Measurements from ENCODE around the gene AQP4.

The AQP4 gene, protein sequence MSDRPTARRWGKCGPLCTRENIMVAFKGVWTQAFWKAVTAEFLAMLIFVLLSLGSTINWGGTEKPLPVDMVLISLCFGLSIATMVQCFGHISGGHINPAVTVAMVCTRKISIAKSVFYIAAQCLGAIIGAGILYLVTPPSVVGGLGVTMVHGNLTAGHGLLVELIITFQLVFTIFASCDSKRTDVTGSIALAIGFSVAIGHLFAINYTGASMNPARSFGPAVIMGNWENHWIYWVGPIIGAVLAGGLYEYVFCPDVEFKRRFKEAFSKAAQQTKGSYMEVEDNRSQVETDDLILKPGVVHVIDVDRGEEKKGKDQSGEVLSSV

DNA sequence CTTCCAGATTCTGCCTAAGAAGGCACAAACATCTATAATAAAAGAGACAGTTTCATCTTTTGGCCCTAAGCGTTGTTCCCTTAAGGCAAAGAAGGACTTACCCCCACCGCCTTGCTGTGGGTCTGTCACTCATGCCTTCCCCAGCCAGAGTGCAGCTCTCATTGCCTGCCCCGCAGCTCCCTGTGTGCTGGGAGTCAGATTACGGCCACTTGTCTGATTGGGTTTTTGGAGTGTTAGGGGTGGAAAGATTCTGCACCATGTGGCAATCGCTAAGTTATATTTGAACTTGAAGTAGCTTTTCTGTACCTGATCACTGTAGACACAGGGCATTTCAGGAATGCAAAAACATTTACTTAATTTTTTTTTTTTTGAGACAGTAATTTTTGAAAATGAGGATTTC lies at the start of gene AQP4:
TSS of gene AQP4 (minus strand) at position 151 of the 400 bp plus-strand sequence. CDS start at position 133, 18 bp downstream.
- peak; percentile 22 for DNase-seq

DNA sequence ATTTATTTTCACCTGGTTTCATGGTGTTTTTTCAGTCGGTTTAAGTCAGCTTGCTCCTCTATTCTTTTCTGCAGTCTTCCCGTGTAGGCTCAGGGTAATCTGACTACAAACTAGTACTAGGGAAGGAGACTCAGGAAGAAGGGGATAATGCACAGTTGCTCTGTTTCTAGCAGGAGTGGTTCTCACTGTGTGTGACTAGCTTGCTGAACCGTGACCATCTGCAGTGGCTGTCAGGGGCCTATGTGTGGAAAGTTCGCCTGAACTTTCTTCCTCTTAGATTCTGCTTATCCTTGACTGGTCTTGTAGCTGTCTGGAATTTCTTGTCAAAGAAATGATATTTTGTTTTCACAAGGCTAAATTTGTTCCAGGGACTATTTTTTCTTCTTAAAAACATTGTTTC lies 46.3 kb upstream of the AQP4 start:
- peak; percentile 34 for DNase-seq

DNA sequence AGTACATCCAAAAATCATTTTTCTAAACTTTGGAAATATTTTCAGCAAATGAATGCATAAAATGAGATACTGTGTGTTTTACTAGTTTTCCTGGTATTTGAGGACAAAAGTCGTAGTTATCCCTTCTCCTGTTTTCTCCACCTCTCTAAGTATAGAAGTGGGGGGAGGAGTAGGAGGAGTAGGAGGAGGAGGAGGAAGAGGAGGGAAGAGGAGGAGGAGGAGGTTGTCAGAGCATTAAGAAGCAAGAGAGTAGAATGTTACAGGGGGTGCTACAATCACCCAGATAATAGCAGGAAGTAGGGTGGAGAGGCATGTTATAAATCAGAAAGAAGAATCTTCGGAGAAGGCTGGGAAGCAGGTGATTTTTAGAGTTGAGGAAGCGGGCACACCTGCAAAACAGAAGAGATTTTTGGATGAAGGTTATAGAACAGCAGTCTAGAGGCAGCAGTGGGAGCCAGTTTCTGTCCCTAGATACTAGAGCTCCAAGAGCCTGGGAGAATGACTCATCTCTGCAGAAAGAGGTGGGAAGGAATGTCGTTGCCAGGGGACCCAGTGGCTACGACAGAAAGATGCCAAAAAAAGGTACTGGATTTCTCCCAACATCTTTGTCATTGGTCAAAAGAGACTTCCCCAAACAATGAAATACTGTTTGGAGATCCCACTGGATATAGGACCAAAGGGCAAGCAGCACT lies 44.2 kb upstream of the AQP4 start:
- DNase-seq: no peak

DNA sequence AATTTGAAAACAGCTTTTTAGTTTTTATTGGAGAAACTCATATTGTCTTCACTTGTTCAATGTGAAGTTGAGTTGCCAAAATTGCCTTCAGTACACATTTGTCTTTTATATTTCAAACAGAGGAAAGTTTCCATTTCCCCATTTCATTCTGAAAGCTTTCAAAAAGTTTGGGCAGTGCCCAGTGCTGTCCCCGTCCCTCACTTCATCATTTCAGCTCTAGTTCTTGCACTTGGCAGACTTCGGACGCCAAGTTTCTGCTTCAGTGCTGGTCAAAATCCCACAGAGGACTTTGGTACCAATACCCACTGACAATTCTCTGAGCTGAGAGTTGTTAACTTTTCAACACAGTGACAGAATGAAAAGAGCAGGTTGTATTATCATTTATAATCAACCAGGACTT lies 43.4 kb upstream of the AQP4 start:
- DNase-seq: no peak

DNA sequence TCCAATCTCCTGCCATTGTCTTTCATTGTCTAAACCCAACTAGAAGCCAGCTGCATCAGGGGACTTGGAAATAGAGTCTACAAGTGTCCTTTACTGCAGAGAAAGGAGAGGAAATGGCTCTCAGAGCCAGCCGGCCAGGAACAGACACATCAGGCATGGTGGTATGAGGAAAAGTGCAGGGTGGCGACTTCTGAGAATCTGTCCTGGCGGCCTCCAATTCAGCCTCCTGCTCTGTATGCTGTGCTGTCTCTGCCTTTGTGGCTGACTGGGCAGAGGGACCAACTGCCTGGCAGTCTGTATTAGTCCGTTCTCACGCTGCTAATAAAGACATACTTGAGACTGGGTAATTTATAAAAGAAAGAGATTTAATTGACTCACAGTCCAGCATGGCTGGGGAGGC lies 36.8 kb upstream of the AQP4 start:
- no peak for DNase-seq

DNA sequence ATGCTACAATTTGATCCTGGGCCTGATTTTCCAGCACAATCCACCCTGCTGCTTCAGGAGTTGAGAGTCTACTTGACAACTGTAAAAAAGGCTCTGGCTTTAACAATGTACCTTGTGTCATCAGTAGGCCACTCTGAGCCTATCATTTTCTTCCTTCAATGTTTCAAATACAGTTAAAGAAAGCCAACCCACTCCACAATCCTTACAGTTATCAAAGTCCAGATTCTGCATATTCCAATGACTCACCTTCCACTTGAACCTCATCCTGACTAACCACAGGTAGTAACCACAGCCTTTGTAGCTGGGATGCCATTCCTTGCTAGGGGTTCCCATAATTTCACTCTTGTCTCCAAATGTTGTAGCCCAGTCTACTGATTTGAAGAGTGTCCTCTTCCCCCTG lies 35.5 kb upstream of the AQP4 start:
- DNase-seq: no peak

DNA sequence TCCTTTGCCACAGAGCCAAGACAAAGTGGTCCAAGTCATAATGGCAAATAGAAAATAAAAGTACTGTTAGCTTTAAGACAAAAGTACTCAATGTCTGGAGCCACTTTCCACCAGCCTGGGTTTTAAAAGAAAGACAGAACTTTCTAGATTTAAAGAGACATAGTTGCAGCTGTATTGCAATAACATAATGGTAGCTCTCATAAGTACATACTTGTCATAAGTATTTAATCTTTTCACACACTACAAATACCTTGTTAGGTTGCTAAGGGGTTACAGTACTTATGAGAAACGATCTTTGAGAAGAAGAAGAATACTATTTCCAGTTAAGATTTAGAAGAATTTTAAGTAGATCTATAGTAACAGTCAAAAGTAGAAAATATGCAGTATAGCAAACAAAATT lies 28.9 kb upstream of the AQP4 start:
- no peak for DNase-seq

DNA sequence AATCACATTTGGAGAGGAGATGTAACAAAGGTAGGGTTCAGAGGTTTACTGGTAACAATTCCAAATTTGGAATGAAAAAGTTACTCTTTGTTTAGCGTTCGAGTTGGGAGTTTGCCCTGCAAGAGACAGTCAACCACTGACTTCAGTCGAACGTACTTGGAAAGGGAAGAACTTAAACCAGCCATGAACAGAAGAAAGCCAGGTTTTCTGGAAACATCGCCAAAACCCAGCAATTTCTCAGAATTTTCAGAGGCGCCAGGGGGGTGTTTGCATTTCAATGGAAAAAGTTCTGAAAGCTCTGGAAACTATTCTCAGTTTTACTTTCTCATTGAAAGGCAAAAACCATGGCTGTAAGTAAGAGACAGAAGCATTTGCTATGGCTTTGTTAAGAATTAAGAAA lies 28.5 kb upstream of the AQP4 start:
- no peak for DNase-seq

DNA sequence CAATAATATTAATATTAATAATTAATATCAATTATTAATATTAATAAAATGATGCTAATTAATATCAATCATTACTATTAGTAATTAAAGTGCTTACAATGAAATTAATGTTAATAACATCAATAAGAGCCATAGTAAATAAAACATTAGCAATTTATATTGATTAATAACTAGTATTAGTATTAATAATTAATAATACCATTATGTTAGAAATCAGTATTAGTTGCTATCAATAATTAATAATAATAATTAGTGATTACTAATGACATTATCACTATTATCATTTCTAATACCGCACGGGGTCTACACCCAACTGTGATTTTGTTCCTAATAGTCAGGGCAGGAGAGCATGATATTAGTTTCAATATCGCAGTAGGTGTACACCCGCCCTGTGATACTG lies 22.8 kb upstream of the AQP4 start:
- DNase-seq: no peak

DNA sequence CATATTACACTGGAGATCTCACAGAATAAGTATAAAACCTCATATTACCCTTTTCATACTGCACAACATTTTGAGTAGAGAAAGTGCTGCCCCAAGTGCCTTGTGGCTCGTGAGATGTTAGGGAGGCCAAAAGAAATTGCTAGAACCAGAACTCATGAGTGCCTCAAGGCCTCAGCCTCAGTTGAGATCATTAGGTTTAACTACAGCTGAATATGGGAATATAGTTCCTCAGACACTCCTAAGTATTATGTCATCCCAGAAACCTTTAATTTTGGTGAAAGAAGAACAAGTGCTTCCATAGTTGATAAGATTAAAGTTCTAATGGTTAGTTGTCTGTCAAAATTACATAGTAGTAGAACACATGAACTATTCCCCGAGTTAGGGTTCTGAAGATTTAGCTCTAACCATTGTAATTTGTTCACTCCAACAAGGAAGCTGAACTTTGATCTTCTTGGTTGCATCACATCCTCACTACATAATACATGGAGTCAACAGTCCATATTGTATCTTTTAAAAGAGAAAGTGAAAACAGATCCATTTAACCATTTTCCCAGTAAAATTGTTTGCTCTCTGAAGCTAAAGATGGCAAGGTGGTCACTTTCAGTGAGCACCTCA lies 9.6 kb upstream of the AQP4 start:
- DNase-seq: no peak

DNA sequence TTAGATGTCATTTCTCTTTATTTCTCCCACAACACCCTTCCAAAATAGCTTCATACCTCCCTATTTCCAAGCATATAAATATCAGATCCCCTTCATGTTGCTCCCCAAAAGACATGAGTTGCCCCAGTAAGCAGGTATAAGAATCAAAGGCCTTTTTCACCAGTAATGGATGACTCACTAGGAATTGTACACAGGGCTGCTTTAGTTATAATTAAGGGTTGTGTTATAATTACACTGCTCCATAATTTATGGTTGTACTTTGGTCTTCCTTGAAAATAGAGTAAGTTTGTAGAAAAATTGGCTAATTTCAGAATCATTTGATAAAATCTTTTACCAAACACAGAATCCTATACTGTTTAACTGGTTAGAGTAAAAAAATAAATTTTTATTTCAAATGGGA lies 8.8 kb upstream of the AQP4 start:
- no peak for DNase-seq

DNA sequence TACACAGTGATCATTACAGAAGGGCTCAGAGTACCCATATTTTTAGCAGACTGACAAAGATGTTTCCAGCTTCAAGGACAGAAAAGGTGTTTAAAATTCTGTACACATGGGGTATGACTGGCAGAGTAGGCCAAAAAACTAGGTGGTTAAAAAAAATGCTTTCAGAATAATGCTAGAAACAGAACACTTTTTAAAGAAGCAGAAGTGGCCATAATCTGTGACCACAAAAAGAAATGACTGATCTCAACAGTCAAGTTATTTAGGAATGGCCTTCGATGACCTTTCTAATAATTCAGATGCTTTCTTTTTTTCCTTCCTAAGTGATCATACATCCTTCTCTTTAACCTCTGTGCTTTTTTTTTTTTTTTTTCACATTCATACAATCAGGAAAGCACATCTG lies 4.1 kb upstream of the AQP4 start:
- DNase-seq: no peak

DNA sequence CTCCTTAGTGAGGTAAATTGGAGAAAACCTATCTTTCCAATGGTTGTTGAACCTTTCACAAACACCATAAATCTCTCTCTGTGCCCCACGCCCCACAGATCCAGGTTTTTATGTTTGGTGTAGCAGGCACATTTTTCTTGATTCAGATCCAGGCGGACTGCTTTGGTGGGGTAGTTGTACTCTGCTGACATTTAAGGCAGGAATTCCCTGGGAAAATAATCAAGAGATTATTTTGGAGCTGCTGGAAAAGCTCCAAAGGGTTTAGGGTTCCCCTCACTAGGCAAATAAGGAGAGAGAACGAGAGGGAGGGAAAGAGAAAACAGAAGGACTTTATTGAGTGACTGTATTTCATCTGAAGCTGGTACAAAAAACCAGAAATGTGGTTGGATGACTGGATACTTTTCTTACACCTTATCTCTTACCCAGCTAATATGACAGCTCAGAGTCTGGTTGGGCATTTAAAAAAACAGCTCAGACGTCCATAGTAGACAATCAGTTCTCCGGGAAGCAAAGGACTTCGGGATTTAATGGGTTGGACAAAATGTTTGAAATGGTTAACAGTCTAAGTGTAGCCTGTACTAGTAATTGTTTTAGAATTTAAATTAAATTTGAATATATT lies 3.6 kb upstream of the AQP4 start:
- DNase-seq: no peak

DNA sequence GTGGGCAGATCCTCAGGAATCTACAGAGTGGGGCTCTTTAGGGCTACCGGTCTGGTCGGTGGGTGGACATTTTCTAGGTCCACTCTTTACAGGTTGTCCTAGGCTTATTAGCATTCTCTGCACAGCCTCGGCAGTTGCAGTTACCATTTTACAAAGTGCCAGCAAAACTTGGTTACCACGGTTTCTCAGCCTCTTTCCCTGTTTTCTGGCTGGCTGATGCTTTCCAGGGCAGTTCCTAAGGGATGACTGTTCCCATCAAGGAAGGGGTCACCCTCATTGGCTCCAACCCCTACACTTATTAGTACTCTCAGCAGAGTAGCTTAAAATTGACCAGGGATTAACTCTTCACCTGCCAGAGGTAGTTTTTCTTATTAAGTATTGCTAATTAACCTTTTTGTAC lies 2.0 kb upstream of the AQP4 start:
- no peak for DNase-seq

DNA sequence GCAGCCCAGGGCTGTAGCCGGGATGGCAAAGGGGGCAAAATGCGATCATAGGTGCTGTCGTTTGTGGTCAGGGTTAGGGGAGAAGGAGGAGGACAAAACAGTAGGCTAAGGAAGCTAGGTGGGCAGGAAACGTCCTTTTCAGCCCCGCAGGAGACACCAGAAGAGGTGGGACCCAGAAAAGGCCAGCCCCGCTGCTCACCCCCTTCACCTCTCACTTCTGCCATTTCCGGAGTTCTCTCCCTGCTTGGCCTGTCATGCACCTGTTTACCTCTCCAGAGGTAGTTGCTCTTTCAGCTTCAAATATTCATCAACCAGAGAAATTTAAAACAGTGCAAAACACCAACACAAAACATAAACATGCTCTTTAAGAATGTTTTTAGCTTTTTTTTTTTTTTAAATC lies 849 bp downstream of the AQP4 start:
- peak; percentile 44 for DNase-seq

DNA sequence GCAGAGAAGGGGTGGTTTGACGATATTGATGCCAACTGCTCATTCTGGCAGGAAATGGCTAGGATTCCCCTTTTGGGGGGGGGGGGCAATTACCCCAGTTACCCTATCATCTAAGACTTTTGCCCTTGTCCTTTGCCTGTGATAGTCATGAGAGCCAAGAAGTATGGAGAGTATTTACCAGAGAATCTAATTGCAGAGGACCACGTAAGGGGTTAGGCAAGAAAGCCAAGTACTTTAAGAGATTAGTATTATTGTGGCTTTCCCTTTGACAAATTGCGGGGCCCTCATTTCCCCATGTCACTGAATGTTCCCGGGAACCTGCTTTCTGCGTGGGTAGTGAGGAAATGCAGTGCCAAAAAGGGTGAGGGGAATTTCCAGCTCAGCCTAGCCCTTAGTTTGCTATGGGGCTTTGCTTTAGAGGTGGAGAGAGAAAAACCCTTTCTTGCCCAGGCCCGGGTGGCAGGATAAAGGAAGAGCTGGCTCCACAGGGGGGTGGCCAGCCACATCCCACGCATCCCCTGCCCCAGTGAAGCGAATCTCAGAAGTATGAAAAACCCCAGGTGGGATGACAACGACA lies 1.5 kb downstream of the AQP4 start:
- DNase-seq: peak; percentile 1

DNA sequence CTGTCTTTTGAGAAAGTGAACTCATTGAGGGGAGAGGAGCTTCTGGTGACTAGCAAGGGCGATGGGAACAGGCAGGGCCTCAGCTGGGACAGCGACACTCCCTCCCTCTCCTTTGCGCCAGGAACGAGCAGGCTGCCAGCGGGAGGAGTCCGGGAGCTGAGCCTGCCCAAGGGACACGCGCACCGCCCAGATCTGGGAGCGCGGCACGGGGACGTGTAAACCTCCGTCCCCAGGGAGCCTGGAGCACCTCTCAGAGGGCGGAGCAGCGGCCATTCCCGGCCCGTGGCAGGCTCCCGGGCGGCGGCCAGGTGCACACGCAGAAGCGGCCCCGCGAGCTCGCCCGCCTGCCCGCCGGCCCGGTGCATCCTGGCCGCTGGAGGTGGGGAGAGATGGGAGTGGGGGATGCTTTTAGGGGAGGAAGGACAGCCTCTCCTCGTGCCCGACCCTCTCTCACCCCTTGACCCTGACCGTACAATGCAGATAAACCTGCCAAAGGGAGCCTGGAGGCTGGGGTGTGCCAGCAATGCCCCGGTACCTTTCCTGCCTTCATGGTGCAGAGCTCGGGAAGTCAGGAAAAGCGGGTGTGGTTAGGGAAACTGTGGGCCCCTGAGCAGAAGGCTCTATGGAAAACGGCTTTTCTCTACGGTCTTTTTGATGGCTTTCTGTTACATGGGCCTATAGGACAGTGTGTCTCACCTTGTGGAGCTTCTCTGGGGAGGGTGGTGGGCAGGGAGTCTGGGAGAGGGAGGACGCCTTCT lies 2.2 kb downstream of the AQP4 start:
- DNase-seq: peak; percentile 61

DNA sequence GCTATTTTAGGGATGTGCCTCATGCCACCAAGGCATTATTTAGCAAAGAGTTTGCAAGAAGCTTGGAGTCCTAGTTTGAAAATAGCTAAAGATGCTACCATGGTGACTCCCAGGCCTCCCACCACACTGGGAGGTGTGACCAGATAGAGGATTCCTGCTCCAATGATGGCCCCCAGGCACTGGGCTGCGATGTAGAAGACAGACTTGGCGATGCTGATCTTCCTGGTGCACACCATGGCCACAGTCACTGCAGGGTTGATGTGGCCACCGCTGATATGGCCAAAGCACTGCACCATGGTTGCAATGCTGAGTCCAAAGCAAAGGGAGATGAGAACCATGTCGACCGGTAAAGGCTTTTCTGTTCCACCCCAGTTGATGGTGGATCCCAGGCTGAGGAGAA lies 3.4 kb downstream of the AQP4 start:
- DNase-seq: no peak

DNA sequence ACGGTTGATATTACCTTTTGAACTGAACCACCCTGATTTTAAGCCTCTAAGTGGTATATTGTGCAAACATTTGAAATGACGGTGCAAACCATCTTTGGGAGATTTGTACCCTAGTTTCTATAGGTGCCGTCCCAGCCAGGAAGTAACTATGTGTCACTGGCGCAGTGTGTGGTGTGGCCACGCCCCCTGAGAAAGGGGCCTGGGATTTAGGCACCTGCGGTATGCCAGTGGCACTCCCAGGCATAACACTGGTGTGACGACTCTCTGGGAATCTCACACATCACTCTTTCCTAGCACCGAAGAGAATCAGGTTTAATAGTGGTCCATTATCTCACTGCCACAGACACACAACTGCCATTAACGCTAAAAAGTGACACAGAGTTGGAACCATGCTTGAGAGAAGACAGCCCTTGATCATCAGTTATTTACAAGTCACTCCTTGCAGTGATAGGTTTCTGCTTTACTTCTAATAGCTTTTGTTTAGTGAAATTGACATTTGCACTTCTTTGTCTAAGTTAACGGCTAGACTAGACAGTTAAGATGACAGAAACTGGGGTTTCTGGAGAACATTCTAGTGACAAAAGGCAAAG lies 11.1 kb downstream of the AQP4 start:
- no peak for DNase-seq

DNA sequence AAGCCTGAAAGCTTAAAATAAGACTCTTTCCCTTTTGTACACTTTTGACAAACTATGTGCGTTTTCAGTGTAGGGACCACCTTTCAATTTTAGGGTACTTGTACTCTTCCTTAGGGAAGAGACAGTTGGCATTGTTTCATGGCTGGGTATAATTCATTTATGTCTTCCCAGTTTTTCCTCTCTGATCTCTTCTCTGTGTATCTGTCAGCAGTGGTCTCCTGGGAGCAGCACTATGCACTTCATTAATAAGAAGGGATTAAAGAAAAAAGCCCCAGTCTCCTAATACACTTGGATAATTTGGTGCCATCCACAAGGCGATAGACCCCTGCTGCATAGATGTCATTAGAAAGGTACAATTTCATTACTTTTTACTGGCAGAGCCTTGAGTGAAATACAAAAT lies 12.1 kb downstream of the AQP4 start:
- no peak for DNase-seq

DNA sequence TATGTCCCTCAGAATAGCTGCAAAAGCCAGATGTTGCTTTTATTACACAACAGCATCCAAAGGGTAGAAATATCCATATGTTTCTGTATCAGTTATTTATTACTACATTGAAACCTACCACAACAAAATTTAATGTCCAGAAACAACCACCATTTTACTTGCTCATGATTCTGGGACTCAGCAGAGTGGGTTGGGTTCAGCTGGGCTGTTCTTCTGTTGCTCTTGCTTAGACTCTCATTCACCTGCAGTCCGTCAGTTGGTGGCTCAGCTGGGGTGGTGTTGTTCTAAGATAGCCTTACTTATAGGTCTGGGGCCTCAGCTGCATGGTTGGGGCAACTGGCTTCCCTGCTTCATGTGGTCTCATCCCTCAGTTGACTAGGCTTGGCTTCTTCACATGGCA lies 21.7 kb downstream of the AQP4 start:
- no peak for DNase-seq

DNA sequence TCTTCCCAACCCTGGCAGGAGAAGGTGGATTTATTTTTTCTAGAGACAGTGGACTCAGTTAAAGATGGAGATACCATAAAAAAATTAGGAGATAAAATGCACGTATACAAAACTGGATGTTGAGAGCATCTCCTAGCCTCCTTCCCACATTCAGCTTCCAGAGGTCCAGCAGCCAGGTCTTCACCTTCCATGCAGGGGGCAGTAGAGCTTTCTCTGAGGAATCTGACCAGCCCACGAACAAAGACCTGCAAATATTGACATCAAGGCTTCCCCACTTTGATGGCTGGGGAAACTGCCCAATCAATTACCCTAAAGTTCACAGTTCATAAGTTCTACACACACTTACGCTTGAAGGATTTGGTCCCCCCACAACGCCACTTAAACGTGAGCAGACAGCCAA lies 24.5 kb downstream of the AQP4 start:
- no peak for DNase-seq

All from NCI-H510A treated with DMSO at 0.1 percent for 48 hours (cell line).